ENCODE results near the gene KLHL29.

The KLHL29 gene

GRCh38 chr2:23380562-23381065, 4.4 kb upstream of the KLHL29 start:
- Histone ChIP-seq H2BK120ac (ENCODE audit: insufficient read depth, low read length, poor library complexity) (no peak overlapping the region), H2AK5ac (ENCODE audit: low read length) (no peak overlapping the region), H3K4me1 (ENCODE audit: control insufficient read depth in 1 of 2, insufficient read depth in 2 of 2, low read length in 2 of 2) (peaks cover 2 to 12% of the 10 kb centered on the region in 2 experiments), H3K27me3 (ENCODE audit: insufficient read depth, low read length) (peaks cover under 1% of the 10 kb centered on the region), H3K27ac (ENCODE audit: low read depth, low read length) (no peak overlapping the region), H4K8ac (ENCODE audit: low read depth, low read length) (no peak overlapping the region), H2BK5ac (ENCODE audit: low read depth, low read length, poor library complexity) (no peak overlapping the region), H3K23ac (ENCODE audit: low read length) (no peak overlapping the region), H3K79me2 (ENCODE audit: control insufficient read depth, insufficient read depth, low read length, poor library complexity) (no peaks in the 10 kb centered on the region), H3K4ac (ENCODE audit: low read depth, low read length) (no peak overlapping the region), H2BK12ac (ENCODE audit: low read length) (no peak overlapping the region), H3K4me2 (ENCODE audit: low read length) (no peak overlapping the region), H4K91ac (ENCODE audit: low read depth, low read length) (no peak overlapping the region), H3K9ac (ENCODE audit: low read length) (no peak overlapping the region), H2AFZ (ENCODE audit: insufficient read depth, low read length, poor library complexity) (no peak overlapping the region), H3K4me3 (ENCODE audit: low read depth, low read length) (no peak overlapping the region), H3K79me1 (ENCODE audit: low read length) (peaks cover 5% of the 10 kb centered on the region), H4K12ac (ENCODE audit: low read depth, low read length) (no peak overlapping the region), H3K18ac (ENCODE audit: low read length) (no peak overlapping the region), H3K14ac (ENCODE audit: low read length) (no peak overlapping the region), H3K9me3 (ENCODE audit: insufficient read depth, low read depth, low read length) (peaks cover 2% of the 10 kb centered on the region), H3K36me3 (ENCODE audit: control insufficient read depth in 1 of 2, insufficient read depth in 2 of 2, low read length in 2 of 2) (no peaks in the 10 kb centered on the region)
- no peak for DNase-seq
- no CpG with 5 or more reads among the region's 4 CpGs for WGBS (ENCODE audit: extremely low coverage, insufficient coverage, insufficient read length)

DNA sequence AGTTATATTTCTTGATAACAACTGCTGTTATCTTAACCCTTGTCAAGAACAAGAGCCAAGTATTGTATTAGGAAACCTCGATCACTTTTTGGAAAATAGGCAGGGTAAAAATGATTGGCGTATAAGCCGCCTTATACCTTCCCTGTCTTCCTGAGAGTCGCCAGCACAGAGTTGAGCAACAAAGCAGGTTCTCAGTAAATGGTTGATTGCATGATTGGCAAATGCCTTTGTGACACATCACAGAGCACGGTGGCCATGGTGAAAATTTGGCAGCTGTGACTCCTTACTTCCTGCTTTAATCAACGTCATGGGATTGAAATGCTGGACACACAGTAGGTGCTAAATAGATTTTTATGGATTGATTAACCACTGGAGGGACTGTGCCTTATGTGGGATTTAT, 3.9 kb upstream of the KLHL29 start:
- no CpG with 5 or more reads among the region's 6 CpGs for WGBS (ENCODE audit: extremely low coverage, insufficient coverage, insufficient read length)
- Histone ChIP-seq H3K18ac (ENCODE audit: low read length) (no peak overlapping the region), H4K12ac (ENCODE audit: low read depth, low read length) (no peak overlapping the region), H3K9ac (ENCODE audit: low read length) (no peak overlapping the region), H2BK120ac (ENCODE audit: insufficient read depth, low read length, poor library complexity) (no peak overlapping the region), H3K4ac (ENCODE audit: low read depth, low read length) (no peak overlapping the region), H2AK5ac (ENCODE audit: low read length) (no peak overlapping the region), H3K79me1 (ENCODE audit: low read length) (peaks cover 6% of the 10 kb centered on the region), H2BK5ac (ENCODE audit: low read depth, low read length, poor library complexity) (no peak overlapping the region), H4K8ac (ENCODE audit: low read depth, low read length) (no peak overlapping the region), H2BK12ac (ENCODE audit: low read length) (no peak overlapping the region), H4K91ac (ENCODE audit: low read depth, low read length) (no peak overlapping the region), H3K4me3 (ENCODE audit: low read depth, low read length) (no peak overlapping the region), H3K14ac (ENCODE audit: low read length) (no peak overlapping the region), H3K27me3 (ENCODE audit: insufficient read depth, low read length) (peaks cover 5% of the 10 kb centered on the region), H3K9me3 (ENCODE audit: insufficient read depth, low read depth, low read length) (peaks cover 2% of the 10 kb centered on the region), H3K27ac (ENCODE audit: low read depth, low read length) (no peak overlapping the region), H3K4me1 (ENCODE audit: control insufficient read depth in 1 of 2, insufficient read depth in 2 of 2, low read length in 2 of 2) (peaks cover 2 to 16% of the 10 kb centered on the region in 2 experiments), H2AFZ (ENCODE audit: insufficient read depth, low read length, poor library complexity) (no peak overlapping the region), H3K4me2 (ENCODE audit: low read length) (no peak overlapping the region), H3K23ac (ENCODE audit: low read length) (no peak overlapping the region), H3K36me3 (ENCODE audit: control insufficient read depth in 1 of 2, insufficient read depth in 2 of 2, low read length in 2 of 2) (no peaks in the 10 kb centered on the region), H3K79me2 (ENCODE audit: control insufficient read depth, insufficient read depth, low read length, poor library complexity) (peaks cover 2% of the 10 kb centered on the region)
- peak; percentile 84 to 90 for DNase-seq

GRCh38 chr2:23381485-23381884, 3.5 kb upstream of the KLHL29 start:
- peaks cover 5 to 20% of the 10 kb centered on the region in 2 experiments for H3K4me1 ChIP-seq (ENCODE audit: control insufficient read depth in 1 of 2, insufficient read depth in 2 of 2, low read length in 2 of 2)
- H2BK120ac ChIP-seq (ENCODE audit: insufficient read depth, low read length, poor library complexity), result no peak overlapping the region
- H3K14ac ChIP-seq (ENCODE audit: low read length), result no peak overlapping the region
- H3K27me3 ChIP-seq (ENCODE audit: insufficient read depth, low read length), result peaks cover 9% of the 10 kb centered on the region
- no peak overlapping the region for H2BK5ac ChIP-seq (ENCODE audit: low read depth, low read length, poor library complexity)
- H4K8ac ChIP-seq (ENCODE audit: low read depth, low read length), result no peak overlapping the region
- no CpG with 5 or more reads among the region's 3 CpGs for WGBS (ENCODE audit: extremely low coverage, insufficient coverage, insufficient read length)
- H2AK5ac ChIP-seq (ENCODE audit: low read length), result no peak overlapping the region
- no peak overlapping the region for H3K4me3 ChIP-seq (ENCODE audit: low read depth, low read length)
- H4K12ac ChIP-seq (ENCODE audit: low read depth, low read length), result no peak overlapping the region
- H3K36me3 ChIP-seq (ENCODE audit: control insufficient read depth in 1 of 2, insufficient read depth in 2 of 2, low read length in 2 of 2), result no peaks in the 10 kb centered on the region
- no peak overlapping the region for H3K4ac ChIP-seq (ENCODE audit: low read depth, low read length)
- H3K79me1 ChIP-seq (ENCODE audit: low read length), result peaks cover 8% of the 10 kb centered on the region
- no peak overlapping the region for H3K18ac ChIP-seq (ENCODE audit: low read length)
- no peak overlapping the region for H2AFZ ChIP-seq (ENCODE audit: insufficient read depth, low read length, poor library complexity)
- H3K23ac ChIP-seq (ENCODE audit: low read length), result no peak overlapping the region
- no peak for DNase-seq
- peaks cover 5% of the 10 kb centered on the region for H3K79me2 ChIP-seq (ENCODE audit: control insufficient read depth, insufficient read depth, low read length, poor library complexity)
- H3K9me3 ChIP-seq (ENCODE audit: insufficient read depth, low read depth, low read length), result peaks cover 5% of the 10 kb centered on the region
- no peak overlapping the region for H2BK12ac ChIP-seq (ENCODE audit: low read length)
- no peak overlapping the region for H3K27ac ChIP-seq (ENCODE audit: low read depth, low read length)
- H4K91ac ChIP-seq (ENCODE audit: low read depth, low read length), result no peak overlapping the region
- H3K9ac ChIP-seq (ENCODE audit: low read length), result no peak overlapping the region
- no peak overlapping the region for H3K4me2 ChIP-seq (ENCODE audit: low read length)

DNA sequence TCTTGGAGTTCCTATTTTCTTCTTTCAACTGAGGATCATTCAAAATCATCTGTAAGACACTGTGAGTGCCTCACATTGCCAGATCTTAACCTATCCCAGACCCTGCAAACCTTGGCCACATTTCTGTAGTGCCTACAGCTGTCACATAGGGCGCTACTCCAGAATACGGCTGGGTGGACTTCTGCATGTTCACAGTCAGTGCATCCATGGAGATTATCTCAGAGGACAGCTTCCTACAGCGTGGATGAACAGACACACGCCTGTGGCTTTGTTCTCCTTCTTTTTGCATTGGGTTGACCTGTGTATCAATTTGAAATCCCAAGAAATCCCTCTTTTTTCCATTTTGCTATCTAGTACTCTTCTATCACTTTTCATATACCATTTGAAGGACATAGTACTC, 1.9 kb upstream of the KLHL29 start:
- Histone ChIP-seq H3K36me3 (ENCODE audit: control insufficient read depth in 1 of 2, insufficient read depth in 2 of 2, low read length in 2 of 2) (no peaks in the 10 kb centered on the region), H3K4me1 (ENCODE audit: control insufficient read depth in 1 of 2, insufficient read depth in 2 of 2, low read length in 2 of 2) (peaks cover 12 to 26% of the 10 kb centered on the region in 2 experiments), H3K9me3 (ENCODE audit: insufficient read depth, low read depth, low read length) (peaks cover 8% of the 10 kb centered on the region), H4K12ac (ENCODE audit: low read depth, low read length) (no peak overlapping the region), H3K14ac (ENCODE audit: low read length) (no peak overlapping the region), H3K4ac (ENCODE audit: low read depth, low read length) (no peak overlapping the region), H3K4me3 (ENCODE audit: low read depth, low read length) (no peak overlapping the region), H3K18ac (ENCODE audit: low read length) (no peak overlapping the region), H3K4me2 (ENCODE audit: low read length) (no peak overlapping the region), H3K9ac (ENCODE audit: low read length) (no peak overlapping the region), H4K91ac (ENCODE audit: low read depth, low read length) (no peak overlapping the region), H2BK12ac (ENCODE audit: low read length) (no peak overlapping the region), H2BK5ac (ENCODE audit: low read depth, low read length, poor library complexity) (no peak overlapping the region), H3K79me1 (ENCODE audit: low read length) (peaks cover 8% of the 10 kb centered on the region), H2AK5ac (ENCODE audit: low read length) (no peak overlapping the region), H3K79me2 (ENCODE audit: control insufficient read depth, insufficient read depth, low read length, poor library complexity) (peaks cover 5% of the 10 kb centered on the region), H4K8ac (ENCODE audit: low read depth, low read length) (no peak overlapping the region), H3K27ac (ENCODE audit: low read depth, low read length) (no peak overlapping the region), H2AFZ (ENCODE audit: insufficient read depth, low read length, poor library complexity) (no peak overlapping the region), H3K23ac (ENCODE audit: low read length) (no peak overlapping the region), H3K27me3 (ENCODE audit: insufficient read depth, low read length) (peaks cover 19% of the 10 kb centered on the region), H2BK120ac (ENCODE audit: insufficient read depth, low read length, poor library complexity) (no peak overlapping the region)
- no CpG with 5 or more reads among the region's 4 CpGs for WGBS (ENCODE audit: extremely low coverage, insufficient coverage, insufficient read length)
- DNase-seq, result no peak
